Ishikawa (cell line): ENCODE measurements around the gene TMEM51.

ENCODE experiments used
- CEBPB ChIP-seq: IDR thresholded peaks from 2 replicates; pipeline ENCODE4 v1.6.1; 2012
- CREB1 ChIP-seq: IDR thresholded peaks from 2 replicates; pipeline ENCODE4 v1.6.1; 2012; ENCODE audit warnings: low read depth
- EGR1 ChIP-seq: IDR thresholded peaks from 2 replicates; pipeline ENCODE4 v1.6.1; 2012
- EP300 ChIP-seq: IDR thresholded peaks from 2 replicates; pipeline ENCODE4 v1.6.1; 2012; ENCODE audit warnings: borderline replicate concordance
- FOXM1 ChIP-seq: IDR thresholded peaks from 2 replicates; pipeline ENCODE4 v1.6.1; 2012; ENCODE audit warnings: low read depth, borderline replicate concordance
- NFIC ChIP-seq: IDR thresholded peaks from 2 replicates; pipeline ENCODE4 v1.6.1; 2012
- RAD21 ChIP-seq: IDR thresholded peaks from 2 replicates; pipeline ENCODE4 v1.6.1; 2012; ENCODE audit warnings: low read depth
- REST ChIP-seq: IDR thresholded peaks from 2 replicates; pipeline ENCODE4 v1.6.1; 2012; ENCODE audit warnings: low read depth, mild to moderate bottlenecking
- TAF1 ChIP-seq: IDR thresholded peaks from 2 replicates; pipeline ENCODE4 v1.6.1; 2012; ENCODE audit warnings: low read depth, mild to moderate bottlenecking
- TCF12 ChIP-seq: IDR thresholded peaks from 2 replicates; pipeline ENCODE4 v1.6.1; 2012; ENCODE audit warnings: low read depth
- TEAD4 ChIP-seq: IDR thresholded peaks from 2 replicates; pipeline ENCODE4 v1.6.1; 2012
- USF1 ChIP-seq: IDR thresholded peaks from 2 replicates; pipeline ENCODE4 v1.6.1; 2012
- YY1 ChIP-seq: IDR thresholded peaks from 2 replicates; pipeline ENCODE4 v1.6.1; 2012; ENCODE audit warnings: low read depth
- ZBTB7A ChIP-seq: IDR thresholded peaks from 2 replicates; pipeline ENCODE4 v1.6.1; 2012; ENCODE audit warnings: low read depth
- TF ChIP-seq, protein P1 (sequence below): IDR thresholded peaks from 2 replicates; pipeline ENCODE4 v1.6.1; 2012

Gene TMEM51

DNA sequence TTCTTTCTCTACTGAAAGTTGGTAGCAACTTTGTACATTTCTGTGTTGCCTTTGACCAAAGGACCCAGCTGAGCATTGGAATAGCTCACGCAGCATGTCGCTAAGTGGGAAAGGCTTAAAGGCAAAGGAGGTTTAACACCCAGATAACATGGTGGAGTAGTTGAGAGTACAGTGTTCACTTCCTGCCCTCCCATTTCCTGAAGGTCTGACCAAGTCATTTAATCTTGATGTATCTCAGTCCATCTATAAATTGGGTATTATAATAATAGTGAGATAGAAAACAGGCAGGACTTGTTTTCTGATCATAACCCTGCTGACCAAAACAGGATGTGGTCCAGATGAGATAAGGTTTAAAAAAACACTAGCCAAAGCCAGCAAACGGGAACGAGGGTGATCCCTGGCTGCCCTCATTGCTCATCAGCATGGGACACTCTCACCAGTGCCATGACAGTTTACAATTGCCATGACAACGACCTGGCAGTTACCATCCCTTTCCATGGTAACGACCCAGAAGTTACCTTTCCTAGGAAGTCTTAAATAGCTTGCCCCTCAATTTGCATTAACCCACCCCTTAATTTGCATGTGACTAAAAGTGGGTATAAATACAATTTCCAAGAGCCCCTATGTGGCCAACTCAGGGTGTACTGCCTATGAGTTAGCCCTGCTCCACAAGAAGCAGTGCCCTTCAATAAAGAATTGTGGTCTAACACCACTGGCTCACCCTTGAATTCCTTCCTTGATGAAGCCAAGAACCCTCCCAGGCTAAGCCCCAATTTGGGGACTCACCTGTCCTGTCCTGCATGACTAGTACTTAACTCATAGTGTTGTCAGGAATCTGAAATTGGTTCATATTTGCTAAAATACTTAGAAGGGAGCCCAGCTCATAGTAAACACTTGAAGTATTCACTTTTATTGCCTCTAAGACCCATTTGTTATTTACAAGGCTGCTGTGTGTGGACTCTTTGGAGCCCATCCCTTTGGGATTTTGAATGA lies 65.0 kb downstream of the TMEM51 start:
- TF ChIP-seq YY1 (0 out of 2 replicates have a peak, but pooled peaks have one; percentile 16), EGR1 (no peak)

- TF ChIP-seq CEBPB (no peak), TCF12 (no peak), ZBTB7A (no peak), FOXM1 (no peak), TAF1 (no peak), USF1 (no peak), EGR1 (no peak)
- TF ChIP-seq, protein P1, sequence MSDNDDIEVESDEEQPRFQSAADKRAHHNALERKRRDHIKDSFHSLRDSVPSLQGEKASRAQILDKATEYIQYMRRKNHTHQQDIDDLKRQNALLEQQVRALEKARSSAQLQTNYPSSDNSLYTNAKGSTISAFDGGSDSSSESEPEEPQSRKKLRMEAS = no peak
Observed at GRCh38 chr1:15219280-15220023, 65.9 kb downstream of the TMEM51 start.

GRCh38 chr1:15220024-15220392 lies 66.5 kb downstream of the TMEM51 start:
- TF ChIP-seq USF1 = no peak
- no peak for TF ChIP-seq NFIC
- no peak for TF ChIP-seq CEBPB
- TF ChIP-seq CREB1 = no peak
- no peak for TF ChIP-seq EGR1
- no peak for TF ChIP-seq EP300
- TF ChIP-seq TAF1 = no peak
- TF ChIP-seq, protein P1 = no peak
- TF ChIP-seq TCF12 = no peak
- TF ChIP-seq FOXM1 = no peak
- no peak for TF ChIP-seq ZBTB7A
- no peak for TF ChIP-seq REST
- TF ChIP-seq YY1 = no peak
- TF ChIP-seq RAD21 = no peak
- TF ChIP-seq TEAD4 = no peak

- TF ChIP-seq EGR1 (no peak), ZBTB7A (no peak), CEBPB (no peak), RAD21 (no peak), TAF1 (no peak), YY1 (no peak)
Observed at GRCh38 chr1:15220825-15221431, 67.4 kb downstream of the TMEM51 start.

- TF ChIP-seq USF1 (peak; percentile 68), FOXM1 (no peak)
Observed at GRCh38 chr1:15222653-15223303, 69.2 kb downstream of the TMEM51 start.

- TF ChIP-seq TCF12 = no peak
- TF ChIP-seq TAF1 = no peak
- TF ChIP-seq CREB1 = no peak
- TF ChIP-seq RAD21 = no peak
- TF ChIP-seq CEBPB = no peak
Observed at GRCh38 chr1:15224259-15224869, 70.8 kb downstream of the TMEM51 start.
